HG02763 (cell line): Measurements from ENCODE around the gene SHISA7.

ENCODE experiments used
- ATAC-seq: cut with Tn5 transposase; IDR thresholded peaks from one replicate; pipeline ENCODE4 v1.9.1; 2021; ENCODE audit warnings: mild to moderate bottlenecking, moderate library complexity; ENCODE audit not compliant: unreplicated experiment

SHISA7 gene

GRCh38 chr19:55443045-55443823 lies at the start of gene SHISA7:
SHISA7 (minus strand) TSS chr19:55443300; CDS start chr19:55442863, 437 bp downstream.
- no peak for ATAC-seq

- ATAC-seq: no peak
These were observed 49.4 kb upstream of the SHISA7 start for GRCh38 chr19:55492362-55492944.

GRCh38 chr19:55491546-55492360 lies 48.7 kb upstream of the SHISA7 start:
- ATAC-seq: no peak

GRCh38 chr19:55490478-55491432 lies 47.7 kb upstream of the SHISA7 start:
- ATAC-seq: no peak

- no peak for ATAC-seq
These were observed 46.8 kb upstream of the SHISA7 start for GRCh38 chr19:55489711-55490477.

GRCh38 chr19:55488986-55489710 lies 46.0 kb upstream of the SHISA7 start:
- no peak for ATAC-seq

- no peak for ATAC-seq
These were observed 45.0 kb upstream of the SHISA7 start, which contains the start of gene SSC5D for GRCh38 chr19:55487924-55488687. SSC5D (plus strand) TSS chr19:55488436; CDS start chr19:55488590, 154 bp downstream.

GRCh38 chr19:55486971-55487923 lies 44.1 kb upstream of the SHISA7 start:
- no peak for ATAC-seq

- no peak for ATAC-seq
These were observed 43.2 kb upstream of the SHISA7 start for GRCh38 chr19:55486043-55486970.

GRCh38 chr19:55485439-55486011 lies 42.4 kb upstream of the SHISA7 start:
- no peak for ATAC-seq

- no peak for ATAC-seq
These were observed 41.7 kb upstream of the SHISA7 start, which contains the start of gene NAT14 for GRCh38 chr19:55484593-55485438. NAT14 (plus strand) TSS chr19:55485188; CDS start chr19:55485709, 521 bp downstream.

GRCh38 chr19:55483706-55484592 lies 40.8 kb upstream of the SHISA7 start:
- ATAC-seq: no peak

- no peak for ATAC-seq
These were observed 40.0 kb upstream of the SHISA7 start for GRCh38 chr19:55482967-55483705.
